ENCODE results near the gene KCNAB2. TPM values are rescaled to one million over a fixed set of nuclear protein-coding genes. Genes with fewer than 3 reads are reported as not detected.

Gene KCNAB2
- total and polyA plus RNA-seq, 4 donors = 1.8 to 5.9 (median 4.5) TPM

DNA sequence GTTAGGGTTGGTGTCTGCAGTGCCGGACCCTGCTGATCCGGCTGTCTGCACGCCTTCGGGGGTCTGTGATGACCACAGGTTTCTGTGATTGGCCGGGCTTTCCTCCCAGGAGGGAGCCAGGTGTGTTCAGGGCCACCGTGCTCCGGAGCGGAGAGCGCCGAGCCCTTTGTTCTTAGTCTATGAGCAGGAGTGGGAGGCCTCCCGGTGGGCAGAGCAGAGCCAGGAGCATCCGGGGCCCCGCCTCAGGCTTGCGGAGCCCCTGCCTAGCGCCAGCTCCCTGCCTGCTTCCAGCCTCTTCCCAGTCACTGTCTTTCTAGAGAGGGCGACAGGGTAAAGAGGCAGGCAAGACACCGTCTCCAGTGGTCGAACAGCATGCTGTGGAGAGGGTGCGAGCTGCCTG, 31.8 kb downstream of the KCNAB2 start:
- no peak for DNase-seq (ENCODE audit: low spot score)
- Histone ChIP-seq H3K4me3 (ENCODE audit: low read depth in 1 of 3, low read length in 3 of 3) (no peak overlapping the region), H3K9ac (ENCODE audit: low read depth in 1 of 2, low read length in 2 of 2) (no peak overlapping the region), H3K27ac (ENCODE audit: low read depth in 1 of 2, low read length in 2 of 2) (no peak overlapping the region), H3K27me3 (ENCODE audit: control insufficient read depth in 4 of 4, insufficient read depth in 4 of 4, low read length in 3 of 4) (no peaks in the 10 kb centered on the region), H3K9me3 (ENCODE audit: control insufficient read depth in 4 of 4, low read length in 3 of 4) (no peaks in the 10 kb centered on the region), H3K36me3 (ENCODE audit: control insufficient read depth in 4 of 4, insufficient read depth in 3 of 4, low read depth in 1 of 4, low read length in 3 of 4) (no peaks in the 10 kb centered on the region), H3K4me1 (ENCODE audit: control insufficient read depth in 4 of 4, insufficient read depth in 4 of 4, low read length in 3 of 4) (no peaks in the 10 kb centered on the region)
- no peak for TF ChIP-seq GABPA (IDR thresholded peaks at IDR 0.05 in 1 of 2, conservative IDR thresholded peaks at IDR 0.05 in 1 of 2)
- TF ChIP-seq, protein P1, sequence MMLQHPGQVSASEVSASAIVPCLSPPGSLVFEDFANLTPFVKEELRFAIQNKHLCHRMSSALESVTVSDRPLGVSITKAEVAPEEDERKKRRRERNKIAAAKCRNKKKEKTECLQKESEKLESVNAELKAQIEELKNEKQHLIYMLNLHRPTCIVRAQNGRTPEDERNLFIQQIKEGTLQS (IDR thresholded peaks at IDR 0.05) = no peak
- no peak for TF ChIP-seq HNF4A (conservative IDR thresholded peaks at IDR 0.05)
- TF ChIP-seq, protein P2, sequence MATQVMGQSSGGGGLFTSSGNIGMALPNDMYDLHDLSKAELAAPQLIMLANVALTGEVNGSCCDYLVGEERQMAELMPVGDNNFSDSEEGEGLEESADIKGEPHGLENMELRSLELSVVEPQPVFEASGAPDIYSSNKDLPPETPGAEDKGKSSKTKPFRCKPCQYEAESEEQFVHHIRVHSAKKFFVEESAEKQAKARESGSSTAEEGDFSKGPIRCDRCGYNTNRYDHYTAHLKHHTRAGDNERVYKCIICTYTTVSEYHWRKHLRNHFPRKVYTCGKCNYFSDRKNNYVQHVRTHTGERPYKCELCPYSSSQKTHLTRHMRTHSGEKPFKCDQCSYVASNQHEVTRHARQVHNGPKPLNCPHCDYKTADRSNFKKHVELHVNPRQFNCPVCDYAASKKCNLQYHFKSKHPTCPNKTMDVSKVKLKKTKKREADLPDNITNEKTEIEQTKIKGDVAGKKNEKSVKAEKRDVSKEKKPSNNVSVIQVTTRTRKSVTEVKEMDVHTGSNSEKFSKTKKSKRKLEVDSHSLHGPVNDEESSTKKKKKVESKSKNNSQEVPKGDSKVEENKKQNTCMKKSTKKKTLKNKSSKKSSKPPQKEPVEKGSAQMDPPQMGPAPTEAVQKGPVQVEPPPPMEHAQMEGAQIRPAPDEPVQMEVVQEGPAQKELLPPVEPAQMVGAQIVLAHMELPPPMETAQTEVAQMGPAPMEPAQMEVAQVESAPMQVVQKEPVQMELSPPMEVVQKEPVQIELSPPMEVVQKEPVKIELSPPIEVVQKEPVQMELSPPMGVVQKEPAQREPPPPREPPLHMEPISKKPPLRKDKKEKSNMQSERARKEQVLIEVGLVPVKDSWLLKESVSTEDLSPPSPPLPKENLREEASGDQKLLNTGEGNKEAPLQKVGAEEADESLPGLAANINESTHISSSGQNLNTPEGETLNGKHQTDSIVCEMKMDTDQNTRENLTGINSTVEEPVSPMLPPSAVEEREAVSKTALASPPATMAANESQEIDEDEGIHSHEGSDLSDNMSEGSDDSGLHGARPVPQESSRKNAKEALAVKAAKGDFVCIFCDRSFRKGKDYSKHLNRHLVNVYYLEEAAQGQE (IDR thresholded peaks at IDR 0.05) = no peak
- TF ChIP-seq SP1 (IDR thresholded peaks at IDR 0.05) = no peak
- no peak for TF ChIP-seq NR2F2 (IDR thresholded peaks at IDR 0.05)
- WGBS = 68% methylated on average over 19 of the region's 19 CpGs

DNA sequence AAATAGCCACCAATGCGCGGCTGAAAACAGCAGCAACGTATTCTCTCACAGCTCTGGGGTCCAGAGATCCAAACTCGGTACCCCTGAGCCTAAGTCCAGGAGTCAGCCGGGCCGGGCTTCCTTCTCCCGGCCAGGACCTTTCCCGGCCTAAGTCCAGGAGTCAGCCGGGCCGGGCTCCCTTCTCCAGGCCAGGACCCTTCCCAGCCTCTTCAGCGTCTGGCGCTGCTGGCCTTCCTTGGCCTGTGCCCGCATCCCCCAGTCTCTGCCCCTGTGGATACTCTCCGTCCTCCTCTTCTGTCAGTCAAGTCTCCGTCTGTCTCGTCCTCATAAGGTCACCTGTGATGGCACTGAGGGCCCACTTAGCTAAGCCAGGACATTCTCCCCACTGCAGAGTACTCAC, 32.2 kb downstream of the KCNAB2 start:
- WGBS = 93% methylated on average over 16 of the region's 16 CpGs
- no peaks in the 10 kb centered on the region for H3K9me3 ChIP-seq (ENCODE audit: control insufficient read depth in 4 of 4, low read length in 3 of 4)

More for the DNA sequence above, 32.2 kb downstream of the KCNAB2 start:
- TF ChIP-seq RAD21 (IDR thresholded peaks at IDR 0.05) (no peak), HNF4G (IDR thresholded peaks at IDR 0.05) (no peak), HNF4A (conservative IDR thresholded peaks at IDR 0.05) (no peak)
- TF ChIP-seq, protein P3, sequence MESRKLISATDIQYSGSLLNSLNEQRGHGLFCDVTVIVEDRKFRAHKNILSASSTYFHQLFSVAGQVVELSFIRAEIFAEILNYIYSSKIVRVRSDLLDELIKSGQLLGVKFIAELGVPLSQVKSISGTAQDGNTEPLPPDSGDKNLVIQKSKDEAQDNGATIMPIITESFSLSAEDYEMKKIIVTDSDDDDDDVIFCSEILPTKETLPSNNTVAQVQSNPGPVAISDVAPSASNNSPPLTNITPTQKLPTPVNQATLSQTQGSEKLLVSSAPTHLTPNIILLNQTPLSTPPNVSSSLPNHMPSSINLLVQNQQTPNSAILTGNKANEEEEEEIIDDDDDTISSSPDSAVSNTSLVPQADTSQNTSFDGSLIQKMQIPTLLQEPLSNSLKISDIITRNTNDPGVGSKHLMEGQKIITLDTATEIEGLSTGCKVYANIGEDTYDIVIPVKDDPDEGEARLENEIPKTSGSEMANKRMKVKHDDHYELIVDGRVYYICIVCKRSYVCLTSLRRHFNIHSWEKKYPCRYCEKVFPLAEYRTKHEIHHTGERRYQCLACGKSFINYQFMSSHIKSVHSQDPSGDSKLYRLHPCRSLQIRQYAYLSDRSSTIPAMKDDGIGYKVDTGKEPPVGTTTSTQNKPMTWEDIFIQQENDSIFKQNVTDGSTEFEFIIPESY (IDR thresholded peaks at IDR 0.05) = no peak
- TF ChIP-seq, protein P2 (IDR thresholded peaks at IDR 0.05) = no peak
- TF ChIP-seq, protein P1 (IDR thresholded peaks at IDR 0.05) = no peak
- no peak for DNase-seq (ENCODE audit: low spot score)
- Histone ChIP-seq H3K4me1 (ENCODE audit: control insufficient read depth in 4 of 4, insufficient read depth in 4 of 4, low read length in 3 of 4) (no peaks in the 10 kb centered on the region), H3K9ac (ENCODE audit: low read depth in 1 of 2, low read length in 2 of 2) (no peak overlapping the region), H3K4me3 (ENCODE audit: low read depth in 1 of 3, low read length in 3 of 3) (no peak overlapping the region), H3K27me3 (ENCODE audit: control insufficient read depth in 4 of 4, insufficient read depth in 4 of 4, low read length in 3 of 4) (no peaks in the 10 kb centered on the region), H3K36me3 (ENCODE audit: control insufficient read depth in 4 of 4, insufficient read depth in 3 of 4, low read depth in 1 of 4, low read length in 3 of 4) (no peaks in the 10 kb centered on the region), H3K27ac (ENCODE audit: low read depth in 1 of 2, low read length in 2 of 2) (no peak overlapping the region)

Data from liver (tissue), 9 donors.